Glomerular visceral epithelial cell (primary cell): ENCODE results near the gene RSPH9.

ENCODE experiments used
- DNase-seq: peaks from one replicate; pipeline ENCODE4 v3.0.0-alpha.2; 2016; ENCODE audit errors: extremely low spot score

Gene RSPH9

GRCh38 chr6:43710576-43710975 is 65.7 kb downstream of the RSPH9 start:
- DNase-seq: no peak

GRCh38 chr6:43712579-43712978 is 67.7 kb downstream of the RSPH9 start:
- no peak for DNase-seq

GRCh38 chr6:43713643-43714310 is 68.9 kb downstream of the RSPH9 start:
- no peak for DNase-seq

- DNase-seq: peak; percentile 46
These were observed 69.6 kb downstream of the RSPH9 start for GRCh38 chr6:43714311-43715055.

GRCh38 chr6:43715056-43715788 is 70.4 kb downstream of the RSPH9 start:
- no peak for DNase-seq

GRCh38 chr6:43716099-43716498 is 71.3 kb downstream of the RSPH9 start:
- no peak for DNase-seq

GRCh38 chr6:43717389-43717788 is 72.6 kb downstream of the RSPH9 start:
- no peak for DNase-seq

GRCh38 chr6:43717822-43718221 is 73.0 kb downstream of the RSPH9 start:
- DNase-seq: no peak

- no peak for DNase-seq
These were observed 73.7 kb downstream of the RSPH9 start for GRCh38 chr6:43718387-43719105.

- no peak for DNase-seq
These were observed 74.7 kb downstream of the RSPH9 start for GRCh38 chr6:43719511-43719910.

- DNase-seq: no peak
These were observed 76.2 kb downstream of the RSPH9 start for GRCh38 chr6:43720999-43721398.
